Suprapubic skin (tissue), 4 donors: ENCODE results near the gene SLC22A23.

ENCODE experiments used
- CTCF ChIP-seq, 2 donors: fragments of 200-600 bp in 1 of 2; fragments of 450-650 bp in 1 of 2; sonication (generic) in 1 of 2; IDR thresholded peaks; one replicate each; pipeline ENCODE4 v1.5.1; 2016 to 2019; ENCODE audit warnings: antibody characterized with exemption in 2 of 2, mild to moderate bottlenecking in 1 of 2, moderate library complexity in 1 of 2
- EP300 ChIP-seq: sonication (generic); formaldehyde crosslinking; IDR thresholded peaks from one replicate; pipeline ENCODE4 v1.6.1; 2017; ENCODE audit warnings: antibody characterized with exemption
- POLR2A ChIP-seq, 2 donors: fragments of 450-650 bp; IDR thresholded peaks; one replicate each; pipeline ENCODE4 v1.6.1; 2017; ENCODE audit warnings: antibody characterized with exemption in 2 of 2, mild to moderate bottlenecking in 2 of 2, moderate library complexity in 2 of 2
- POLR2AphosphoS5 ChIP-seq, 3 donors: sonication (generic); formaldehyde crosslinking; IDR thresholded peaks; one replicate each; pipeline ENCODE4 v1.6.1; 2017; ENCODE audit warnings: antibody characterized with exemption in 3 of 3

- TF ChIP-seq EP300, result no peak
- TF ChIP-seq CTCF (IDR thresholded peaks at IDR 0.05), result no peak
- TF ChIP-seq POLR2AphosphoS5 (IDR thresholded peaks at IDR 0.05), result no peak
- TF ChIP-seq POLR2A (IDR thresholded peaks at IDR 0.05), result no peak
These were observed 73.3 kb downstream of the SLC22A23 start for GRCh38 chr6:3383525-3383924.
